ENCODE results near the gene SLC16A13. TPM values are rescaled to one million over a fixed set of nuclear protein-coding genes. Genes with fewer than 3 reads are reported as not detected.

Gene SLC16A13
- 4.7 and 5.8 TPM in 2 replicates for total RNA-seq (2021; fragmentation: NEBNext Ultra II Directional; extraction: Animal tissue kit (Norgen Biotek cat#: 25700))
- 5.4 and 7.7 TPM in 2 replicates for polyA plus RNA-seq (2011; rRNA removed)
- 2.0 TPM for polyA plus RNA-seq (2011; cell fraction: cytosol; rRNA removed)
- 5.5 TPM for polyA plus RNA-seq (2011; cell fraction: nucleus; rRNA removed)
- 3.7 to 6.5 TPM (median 5.0 TPM) in 4 replicates for polyA plus RNA-seq (2012, experiment 1 of 2)
- 5.2 TPM for polyA plus RNA-seq (2012, experiment 2 of 2)
- 6.3 TPM for polyA plus RNA-seq (2013, experiment 1 of 2)
- 7.1 TPM for polyA plus RNA-seq (2013, experiment 2 of 2)
- 5.3 and 6.2 TPM in 2 replicates for polyA minus RNA-seq (2011; rRNA and poly(A)+ RNA removed)
- polyA minus RNA-seq (2011; cell fraction: cytosol; rRNA and poly(A)+ RNA removed), result 2.1 TPM
- polyA minus RNA-seq (2011; cell fraction: nucleus; rRNA and poly(A)+ RNA removed), result 8.0 TPM
- long read RNA-seq, experiment 1, result 0 reads
- long read RNA-seq, experiment 2, result 0 reads

GRCh38 chr17:7035591-7036368, at the start of gene SLC16A13:
TSS of gene SLC16A13 (plus strand) at chr17:7036015. CDS start at chr17:7036383, 368 bp downstream.
- H3K79me1 ChIP-seq (ENCODE audit: low read depth, low read length), result no peaks in the 10 kb centered on the region
- H3K4ac ChIP-seq (replicated peaks; ENCODE audit: insufficient read length, low read depth, low read length), result peak within 1 kb of the TSS; percentile 81
- peak; percentile 92 to 94 for DNase-seq (ENCODE audit: low read depth in 1 of 2, low spot score in 2 of 2)
- H3K18ac ChIP-seq (ENCODE audit: extremely low read depth, low read length), result peak within 1 kb of the TSS; percentile 71
- H4K20me1 ChIP-seq (replicated peaks in 1 of 2; ENCODE audit: control insufficient read depth in 1 of 2, insufficient read depth in 2 of 2, low read length in 2 of 2), result peaks cover 0 to 7% of the 10 kb centered on the region in 2 experiments
- peak within 1 kb of the TSS; percentile 68 for H2AFZ ChIP-seq (ENCODE audit: low read length)
- WGBS, 2 experiments (ENCODE audit: extremely low coverage in 1 of 2, insufficient coverage in 1 of 2, insufficient read length in 1 of 2, insufficient replicate concordance in 2 of 2, low coverage in 1 of 2, low lambda C conversion rate in 2 of 2, missing lambda C conversion rate in 1 of 2), result 3% methylated on average over 52 of the region's 52 CpGs; no CpG with 5 or more reads in 1 of the 2 experiments
- peak within 1 kb of the TSS; percentile 69 to 80 for H3K4me2 ChIP-seq (ENCODE audit: insufficient read depth in 1 of 2, low read depth in 2 of 2, low read length in 2 of 2)
- H4K5ac ChIP-seq (ENCODE audit: insufficient read length, low read depth, low read length), result peak within 1 kb of the TSS; percentile 17
- H3K23ac ChIP-seq (ENCODE audit: insufficient read length), result no peak within 1 kb of the TSS
- no peaks in the 10 kb centered on the region for H3K9me3 ChIP-seq (ENCODE audit: insufficient read depth in 2 of 2, low read depth in 1 of 2, low read length in 1 of 2)
- H3K4me1 ChIP-seq (replicated peaks in 1 of 4; ENCODE audit: control insufficient read depth in 3 of 4, insufficient read depth in 4 of 4, low read length in 3 of 4), result peaks cover 1 to 9% (median 4%) of the 10 kb centered on the region in 4 experiments; a peak in 4 of 7 replicates
- peak within 1 kb of the TSS; percentile 39; the same call in 1 of the 2 replicates for H2BK12ac ChIP-seq (ENCODE audit: low read depth, low read length)
- peak within 1 kb of the TSS; percentile 78 to 88 (median 84) for H3K4me3 ChIP-seq (ENCODE audit: extremely low read depth in 1 of 4, insufficient read depth in 2 of 4, low read depth in 3 of 4, low read length in 4 of 4)
- peaks cover 11% of the 10 kb centered on the region; the same call in 1 of the 2 replicates for H3K23me2 ChIP-seq (ENCODE audit: low read depth, low read length)
- H4K8ac ChIP-seq (ENCODE audit: extremely low read depth, insufficient read depth, low read length), result peak within 1 kb of the TSS; percentile 40
- FAIRE-seq, result peak; percentile 76
- peak within 1 kb of the TSS; percentile 86 for H2BK5ac ChIP-seq (ENCODE audit: low read depth, low read length)
- H3K56ac ChIP-seq (replicated peaks; ENCODE audit: insufficient read length, low read depth, low read length), result peak within 1 kb of the TSS; percentile 82
- H2BK120ac ChIP-seq (replicated peaks; ENCODE audit: low read depth, low read length), result peak within 1 kb of the TSS; percentile 5
- H3K9ac ChIP-seq (replicated peaks in 1 of 4; ENCODE audit: extremely low read depth in 1 of 4, low read depth in 3 of 4, low read length in 3 of 4), result peak within 1 kb of the TSS; percentile 46 to 71 (median 67)
- ChIA-PET CTCF (ENCODE audit: partially characterized antibody) (interaction anchor here (0.7 to 1.6 kb wide), 8 partner anchors 10 to 194 kb away, joined by 3 to 8 read pairs (median 4); no protein-coding TSS in a partner anchor), POLR2A (ENCODE audit: partially characterized antibody) (interaction anchor here (0.6 to 1.5 kb wide), 8 partner anchors 9 to 973 kb away, joined by 3 to 15 read pairs (median 4); no protein-coding TSS in a partner anchor)
- H3K27ac ChIP-seq (ENCODE audit: low read depth, low read length), result peak within 1 kb of the TSS; percentile 48; the same call in 1 of the 2 replicates
- H3K79me2 ChIP-seq (ENCODE audit: control insufficient read depth in 1 of 2, insufficient read depth in 2 of 2, low read length in 2 of 2), result no peaks in the 10 kb centered on the region
- H3K36me3 ChIP-seq (ENCODE audit: control insufficient read depth in 2 of 4, insufficient read depth in 4 of 4, low read length in 3 of 4), result no peaks in the 10 kb centered on the region
- H3K14ac ChIP-seq (ENCODE audit: insufficient read length), result peak within 1 kb of the TSS; percentile 50
- no peak within 1 kb of the TSS for H2BK20ac ChIP-seq (ENCODE audit: low read length)
- no peaks in the 10 kb centered on the region for H3K27me3 ChIP-seq (replicated peaks in 1 of 4; ENCODE audit: control insufficient read depth in 3 of 4, extremely low read depth in 1 of 4, insufficient read depth in 3 of 4, low read length in 3 of 4)
- H4K91ac ChIP-seq (replicated peaks; ENCODE audit: insufficient read length, low read length), result peak within 1 kb of the TSS; percentile 76
- H2BK15ac ChIP-seq (ENCODE audit: low read length), result no peak within 1 kb of the TSS
- H2AK5ac ChIP-seq (ENCODE audit: low read depth, low read length), result no peak within 1 kb of the TSS
- TF ChIP-seq GABPA (IDR thresholded peaks at IDR 0.05; ENCODE audit: borderline replicate concordance, insufficient read depth, low read length) (no peak), SIN3A (conservative IDR thresholded peaks at IDR 0.05 in 1 of 2, IDR thresholded peaks at IDR 0.05 in 1 of 2; ENCODE audit: low read depth in 1 of 2, low read length in 2 of 2) (0 out of 4 replicates have a peak, but pooled peaks of 1 of the 2 experiments have one; percentile 24), ATF3 (IDR thresholded peaks at IDR 0.05; ENCODE audit: insufficient read depth, low read depth, low read length) (peak; percentile 84; the same call in 1 of the 2 replicates), POLR2AphosphoS5 (IDR thresholded peaks at IDR 0.05; ENCODE audit: low read depth, low read length) (peak; percentile 63; the same call in 1 of the 2 replicates), POLR2A (IDR thresholded peaks at IDR 0.05; ENCODE audit: control extremely low read depth in 1 of 2, low read depth in 2 of 2, low read length in 2 of 2) (peak in 1 of 2 experiments; percentile 50; a peak in 1 of 3 replicates), KDM4A (IDR thresholded peaks at IDR 0.05; ENCODE audit: low read depth, low read length, severe bottlenecking) (peak; percentile 75), PHF8 (conservative IDR thresholded peaks at IDR 0.05; ENCODE audit: low read depth, low read length) (peak; percentile 40; the same call in 1 of the 2 replicates), CREB1 (IDR thresholded peaks at IDR 0.05) (peak; percentile 49; the same call in 1 of the 2 replicates)

Measured in H1 (cell line).